Stimulated activated CD4-positive, alpha-beta T cell treated with anti-CD3 and anti-CD28 coated beads, Interleukin-1b, Interleukin-23, amount 100 ng/mL, for 48 hours (primary cell): ENCODE measurements around the gene CIAPIN1.
"Not testable (repeated sequence)": the region's sequence is repeated elsewhere in the genome, so short reads cannot be mapped to it uniquely, and the experiment has no call there.

ENCODE experiments used
- DNase-seq: peaks from one replicate; pipeline ENCODE4 v3.0.0-alpha.2; 2020

Gene CIAPIN1

GRCh38 chr16:57476546-57477410, 29.6 kb upstream of the CIAPIN1 start:
- DNase-seq, result no peak

DNA sequence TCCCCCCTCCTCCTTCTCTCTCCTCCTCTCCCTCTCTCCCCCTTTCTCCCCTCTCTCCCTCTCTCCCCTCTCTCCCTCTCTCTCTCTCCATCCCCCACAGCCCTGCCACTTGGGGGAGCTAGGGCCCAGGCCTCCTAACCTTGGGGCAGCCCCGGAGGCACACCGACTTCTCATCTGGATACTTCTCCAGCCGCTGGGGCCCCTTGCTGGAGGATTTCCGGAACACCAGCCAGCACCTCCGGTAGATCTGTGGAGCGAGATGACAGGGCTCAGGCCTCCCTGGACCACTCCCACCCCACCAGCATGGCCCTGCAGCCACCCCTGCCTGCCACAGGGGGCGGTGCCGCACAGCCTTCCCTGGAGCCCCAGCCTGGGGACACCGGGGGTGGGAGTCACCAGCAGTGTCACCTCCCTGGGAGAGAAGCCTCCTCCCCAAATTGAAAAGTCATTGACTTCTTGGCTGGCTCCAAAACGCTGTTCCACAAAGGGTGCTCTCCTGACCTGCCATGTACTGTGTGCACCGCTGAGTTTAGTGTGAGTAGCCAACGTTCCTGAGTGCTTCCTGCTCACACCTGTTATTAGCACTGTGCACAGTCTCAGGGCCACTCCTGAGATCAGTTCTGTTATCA, 28.6 kb upstream of the CIAPIN1 start:
- DNase-seq, result peak; percentile 92

DNA sequence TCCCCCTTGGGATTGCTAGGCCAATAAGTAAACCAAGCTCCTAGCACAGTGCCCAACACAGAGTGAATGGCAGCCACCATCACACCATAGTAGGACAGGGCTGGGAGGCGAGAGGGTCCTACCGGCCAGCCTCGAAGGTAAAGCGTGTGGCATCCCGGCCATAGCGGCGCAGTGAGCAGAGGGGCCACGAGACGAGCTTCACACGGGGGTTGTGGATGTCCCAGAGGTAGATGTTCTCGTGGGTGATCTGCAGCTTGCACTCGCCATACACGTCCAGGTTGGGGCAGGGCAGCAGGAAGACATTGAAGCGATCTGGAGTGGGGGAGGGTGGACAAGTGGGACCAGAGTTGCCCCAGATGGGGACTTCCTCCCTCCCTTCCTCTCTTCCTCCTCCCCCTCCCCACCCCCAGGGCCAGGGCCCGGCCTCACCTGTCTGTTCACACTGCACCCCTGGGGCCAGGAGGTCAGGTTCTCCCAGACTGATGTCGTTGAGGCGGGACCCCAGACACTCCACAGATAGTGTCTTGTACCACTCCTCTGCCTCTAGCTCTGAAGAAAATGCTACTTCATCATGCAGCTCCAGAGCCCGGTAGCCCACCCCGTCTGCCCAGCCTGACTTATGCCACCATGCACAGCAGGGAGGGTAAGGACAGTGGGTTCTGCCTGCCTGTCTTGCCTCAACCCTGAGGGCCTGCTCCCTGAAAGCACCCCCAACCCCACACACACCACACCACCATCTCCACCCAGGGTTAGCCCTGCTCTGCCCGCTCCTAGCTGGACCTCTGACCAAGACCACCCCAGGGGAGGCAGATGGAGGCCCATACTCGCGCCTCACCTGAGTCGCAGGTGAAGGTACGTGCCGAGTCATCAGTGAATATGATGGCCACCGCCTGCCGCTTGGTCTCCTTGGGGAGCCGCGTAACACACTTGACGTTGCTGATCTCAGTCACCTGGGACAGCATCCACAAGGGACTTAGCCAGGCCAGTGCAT, 27.8 kb upstream of the CIAPIN1 start:
- no peak for DNase-seq

DNA sequence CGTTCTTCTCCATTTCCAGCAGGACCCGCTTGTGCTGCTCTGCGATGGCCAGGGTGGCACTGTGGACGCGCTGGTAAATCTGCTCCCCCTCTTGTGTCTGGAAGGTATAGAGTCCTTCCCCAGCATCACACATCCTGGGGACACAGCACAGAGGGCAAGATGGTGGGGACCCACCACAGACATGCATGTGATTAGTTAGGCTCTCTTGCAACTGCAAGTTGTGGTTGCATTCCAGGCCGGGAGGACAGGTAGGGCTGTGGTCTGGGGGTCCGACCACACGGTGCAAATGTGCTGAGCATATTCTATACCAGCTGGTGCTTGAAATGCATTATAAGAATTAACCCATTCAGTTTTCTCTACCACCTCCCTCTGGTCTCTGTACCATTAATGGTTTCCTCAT, 26.7 kb upstream of the CIAPIN1 start:
- no peak for DNase-seq

- DNase-seq, result no peak
These were observed 26.1 kb upstream of the CIAPIN1 start for GRCh38 chr16:57473176-57473840.

- DNase-seq, result no peak
These were observed 25.5 kb upstream of the CIAPIN1 start for GRCh38 chr16:57472665-57473060.

DNA sequence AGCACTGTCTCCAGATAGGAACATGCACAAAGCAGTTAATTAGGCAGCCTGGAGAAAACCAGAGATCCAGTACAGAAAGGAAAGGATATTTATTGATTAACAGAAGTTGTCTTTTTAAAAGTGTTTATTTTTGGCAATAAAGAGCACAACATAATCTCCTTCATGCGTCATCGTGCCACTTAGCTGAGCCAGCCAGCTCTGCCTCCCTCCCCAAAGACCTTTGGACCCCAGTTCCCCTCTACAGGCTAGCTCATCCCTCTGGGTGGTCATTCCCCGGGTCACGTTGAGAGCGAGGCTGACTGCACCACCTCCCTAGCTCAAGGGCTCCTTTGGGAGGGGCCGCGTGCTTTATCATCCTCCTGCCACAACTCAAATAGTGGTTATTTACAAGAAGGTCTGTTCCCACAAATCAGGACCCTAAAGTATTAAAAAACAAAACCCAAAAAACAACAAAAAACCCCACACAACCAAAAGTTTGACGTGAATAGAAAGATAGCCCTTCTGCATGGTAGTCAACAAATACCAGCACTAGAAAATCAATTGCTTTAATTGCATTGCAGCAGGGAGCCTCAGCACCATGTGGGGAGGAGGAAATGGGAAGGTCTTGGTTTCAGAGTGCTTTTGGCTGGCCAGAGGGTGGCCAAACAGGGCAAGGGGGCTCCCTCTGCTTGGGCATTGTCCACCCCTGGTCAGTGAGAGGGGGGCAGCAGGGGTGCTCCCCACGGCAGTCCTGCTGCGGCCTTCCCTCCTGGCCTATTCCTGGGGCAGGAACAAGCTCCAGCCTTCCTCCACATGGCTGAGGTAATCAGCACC, 24.9 kb upstream of the CIAPIN1 start:
- DNase-seq, result no peak

DNA sequence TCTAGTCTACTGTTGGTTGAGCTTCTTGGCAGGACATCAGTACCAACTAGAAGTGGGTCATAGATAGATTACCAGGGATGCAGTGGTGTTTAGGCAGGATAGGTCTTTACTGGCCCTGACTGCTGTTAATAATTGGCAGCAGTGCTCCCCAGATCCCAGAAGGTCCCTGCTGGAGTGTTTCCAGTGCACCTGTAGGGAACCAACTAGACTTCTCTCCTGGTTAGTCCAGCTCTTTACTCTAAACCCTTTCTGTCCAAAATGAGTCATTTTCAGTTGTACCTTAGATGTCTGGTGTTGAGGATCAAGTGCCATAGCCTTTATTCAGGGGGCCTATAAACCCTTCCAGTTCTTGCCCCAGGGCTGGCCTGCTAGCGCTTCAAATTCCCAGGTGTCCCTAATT, 24.0 kb upstream of the CIAPIN1 start:
- DNase-seq, result no peak

DNA sequence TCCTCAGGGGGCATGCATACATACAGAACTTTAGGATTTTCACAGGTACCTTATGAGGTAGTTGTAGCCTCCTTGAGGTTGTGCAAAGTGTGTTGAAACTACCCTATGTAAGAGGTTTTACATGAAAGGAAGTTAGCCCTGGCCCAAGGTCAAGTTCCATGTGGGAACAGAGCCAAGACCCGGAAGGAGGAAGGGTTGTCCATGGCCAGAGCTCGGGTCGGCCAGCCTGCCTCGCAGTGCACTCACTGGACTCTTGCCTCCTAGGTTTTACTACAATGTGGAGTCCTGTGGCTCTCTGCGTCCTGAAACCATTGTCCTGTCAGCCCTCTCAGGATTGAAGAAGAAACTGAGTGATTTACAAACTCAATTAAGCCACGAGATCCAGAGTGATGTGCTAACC, 23.5 kb upstream of the CIAPIN1 start:
- DNase-seq, result no peak

DNA sequence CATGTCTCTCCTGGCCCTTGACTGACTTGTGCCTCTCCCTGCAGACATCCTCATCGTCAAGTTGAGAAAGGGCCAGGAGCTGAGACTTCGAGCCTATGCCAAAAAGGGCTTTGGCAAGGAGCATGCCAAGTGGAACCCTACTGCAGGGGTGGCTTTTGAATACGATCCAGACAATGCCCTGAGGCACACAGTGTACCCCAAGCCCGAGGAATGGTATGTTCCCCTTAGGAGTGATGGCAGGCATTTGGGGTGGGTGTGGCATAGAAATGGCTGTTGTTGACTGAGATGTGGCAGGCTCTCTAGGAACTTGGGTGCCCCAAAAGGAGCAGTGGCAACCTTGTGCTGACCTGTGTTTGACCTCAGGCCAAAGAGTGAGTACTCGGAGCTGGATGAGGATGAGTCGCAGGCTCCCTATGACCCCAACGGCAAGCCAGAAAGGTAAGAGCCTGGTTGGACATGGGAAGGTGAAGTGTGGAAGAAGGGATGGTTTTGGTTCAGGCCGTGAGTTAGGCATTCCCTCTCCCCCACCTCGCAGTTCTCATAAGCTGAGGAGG, 22.8 kb upstream of the CIAPIN1 start:
- no peak for DNase-seq

- DNase-seq, result no peak
These were observed 21.9 kb upstream of the CIAPIN1 start for GRCh38 chr16:57469046-57469445.

DNA sequence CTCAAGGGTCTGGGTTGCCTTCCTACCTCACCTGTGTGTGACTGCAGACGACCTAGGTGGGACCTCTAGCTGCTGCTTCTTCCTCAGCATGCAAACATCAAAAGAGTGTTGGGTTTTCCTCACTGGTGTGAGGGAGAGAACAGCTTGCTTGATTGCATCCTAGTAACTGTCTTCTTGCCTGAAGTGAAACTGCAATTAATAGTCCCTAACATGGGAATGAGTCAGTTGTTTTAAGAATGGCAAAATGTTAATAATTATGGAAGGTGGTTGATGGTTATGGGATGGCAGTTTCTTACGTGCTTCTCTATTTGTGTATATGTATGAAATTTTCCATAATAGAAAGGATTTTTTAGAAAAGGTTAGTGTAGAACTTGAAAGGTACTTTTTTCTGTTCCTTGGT, 21.2 kb upstream of the CIAPIN1 start:
- DNase-seq, result no peak

GRCh38 chr16:57464523-57464922, 17.3 kb upstream of the CIAPIN1 start:
- no peak for DNase-seq

DNA sequence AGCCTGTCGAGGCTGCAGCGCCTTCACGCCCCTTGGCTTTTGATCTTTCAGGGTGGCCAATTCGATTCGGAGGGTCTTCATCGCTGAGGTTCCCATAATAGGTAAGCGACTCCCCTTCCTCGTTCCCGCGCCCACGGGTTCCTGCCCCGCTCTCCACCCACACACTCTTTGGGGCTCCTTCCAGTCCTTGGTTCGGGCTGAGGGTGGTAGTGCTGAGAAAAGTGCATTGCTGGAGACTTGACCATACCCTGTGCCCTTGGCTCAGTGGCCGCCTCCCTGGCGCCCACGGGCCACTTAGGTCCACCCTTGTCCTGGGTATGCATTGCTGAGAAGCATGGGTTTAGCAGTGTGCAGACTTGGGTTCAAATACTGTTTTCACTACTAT, 15.8 kb upstream of the CIAPIN1 start:
- no peak for DNase-seq

- peak; percentile 91 for DNase-seq
These were observed 15.2 kb upstream of the CIAPIN1 start, which contains the start of gene POLR2C for GRCh38 chr16:57462209-57462977. Gene POLR2C (plus strand): TSS chr16:57462679. CDS start chr16:57462725, 46 bp downstream.

GRCh38 chr16:57452021-57452420, 4.8 kb upstream of the CIAPIN1 start:
- no peak for DNase-seq

- peak; percentile 18 for DNase-seq
These were observed 527 bp downstream of the CIAPIN1 start for GRCh38 chr16:57446531-57447185.

DNA sequence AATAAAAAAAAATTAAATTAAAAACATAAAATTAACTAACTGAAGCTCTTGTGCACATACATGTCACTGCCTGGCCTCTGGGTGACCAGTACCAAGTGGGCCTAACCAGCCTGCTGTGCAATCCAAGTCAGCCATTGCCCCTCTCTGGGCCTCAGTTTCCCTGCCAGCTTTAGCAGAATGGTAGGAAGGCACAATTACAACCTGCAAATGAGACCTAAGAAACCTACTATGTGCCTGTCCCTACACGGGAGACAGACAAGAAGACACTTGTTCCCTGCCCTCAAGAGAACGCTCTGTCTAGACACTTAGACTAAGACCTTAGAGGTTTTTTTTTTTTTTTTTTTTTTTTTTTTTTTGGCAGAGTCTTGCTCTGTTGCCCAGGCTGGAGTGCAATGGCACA, 1.7 kb downstream of the CIAPIN1 start:
- DNase-seq, result no peak

- DNase-seq, result no peak
These were observed 2.5 kb downstream of the CIAPIN1 start for GRCh38 chr16:57444711-57445110.

GRCh38 chr16:57440551-57440950, 6.6 kb downstream of the CIAPIN1 start:
- not testable (repeated sequence) for DNase-seq
